ENCODE data around the gene ZRANB2. TPM values are rescaled to one million over a fixed set of nuclear protein-coding genes. Genes with fewer than 3 reads are reported as not detected.
A peak's percentile ranks its signal among the peaks of the same experiment; 100 is the strongest.

Gene ZRANB2
- total RNA-seq, 1 donor from 2014 or later = 112 TPM

DNA sequence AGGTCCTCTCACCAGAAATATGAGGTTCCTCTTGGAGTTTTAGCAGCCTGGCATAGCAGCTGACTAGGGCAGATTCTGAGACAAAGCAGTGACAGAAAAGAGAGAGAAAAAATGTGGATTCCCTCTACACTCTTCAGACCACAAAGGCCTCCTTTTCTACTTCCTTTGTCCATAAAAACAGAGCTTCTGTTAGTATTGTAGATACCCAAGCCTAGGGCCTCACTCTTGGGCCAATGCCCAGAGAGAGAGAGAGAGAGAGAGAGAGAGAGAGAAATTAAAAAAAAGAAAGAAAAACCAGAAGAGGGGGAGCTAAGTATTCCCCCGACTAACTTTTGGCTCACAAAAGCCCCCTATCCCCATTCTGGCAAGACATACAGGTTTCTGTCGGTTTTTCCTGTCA, 2.4 kb upstream of the ZRANB2 start:
- no peak for DNase-seq (ENCODE audit: extremely low spot score, unreplicated experiment)
- Mint-ChIP-seq H3K9me3 (no peaks in the 10 kb centered on the region), H3K4me3 (no peak overlapping the region), H3K27me3 (peaks cover 21% of the 10 kb centered on the region), H3K27ac (no peak overlapping the region), H3K4me1 (ENCODE audit: unreplicated experiment) (peaks cover 7% of the 10 kb centered on the region), H3K36me3 (peaks cover 5% of the 10 kb centered on the region)
- no peak for TF ChIP-seq CTCF (conservative IDR thresholded peaks at IDR 0.05)

- no peaks in the 10 kb centered on the region for H3K9me3 Mint-ChIP-seq
- H3K4me3 Mint-ChIP-seq = peak overlapping the region; percentile 99
- DNase-seq (ENCODE audit: extremely low spot score, unreplicated experiment) = no peak
- no peak for TF ChIP-seq CTCF (conservative IDR thresholded peaks at IDR 0.05)
- peaks cover 16% of the 10 kb centered on the region for H3K27me3 Mint-ChIP-seq
- H3K4me1 Mint-ChIP-seq (ENCODE audit: unreplicated experiment) = peaks cover 7% of the 10 kb centered on the region
- peak overlapping the region; percentile 100 for H3K27ac Mint-ChIP-seq
- peaks cover 5% of the 10 kb centered on the region for H3K36me3 Mint-ChIP-seq
Measured at GRCh38 chr1:71081697-71082080, 854 bp upstream of the ZRANB2 start.

- H3K27me3 Mint-ChIP-seq = peaks cover 16% of the 10 kb centered on the region
- peak overlapping the region; percentile 99 for H3K4me3 Mint-ChIP-seq
- no peaks in the 10 kb centered on the region for H3K9me3 Mint-ChIP-seq
- DNase-seq (ENCODE audit: extremely low spot score, unreplicated experiment) = no peak
- H3K36me3 Mint-ChIP-seq = peaks cover 12% of the 10 kb centered on the region
- H3K27ac Mint-ChIP-seq = peak overlapping the region; percentile 100
- H3K4me1 Mint-ChIP-seq (ENCODE audit: unreplicated experiment) = peaks cover 7% of the 10 kb centered on the region
- no peak for TF ChIP-seq CTCF (conservative IDR thresholded peaks at IDR 0.05)
Measured at GRCh38 chr1:71080230-71080738, 551 bp downstream of the ZRANB2 start.

DNA sequence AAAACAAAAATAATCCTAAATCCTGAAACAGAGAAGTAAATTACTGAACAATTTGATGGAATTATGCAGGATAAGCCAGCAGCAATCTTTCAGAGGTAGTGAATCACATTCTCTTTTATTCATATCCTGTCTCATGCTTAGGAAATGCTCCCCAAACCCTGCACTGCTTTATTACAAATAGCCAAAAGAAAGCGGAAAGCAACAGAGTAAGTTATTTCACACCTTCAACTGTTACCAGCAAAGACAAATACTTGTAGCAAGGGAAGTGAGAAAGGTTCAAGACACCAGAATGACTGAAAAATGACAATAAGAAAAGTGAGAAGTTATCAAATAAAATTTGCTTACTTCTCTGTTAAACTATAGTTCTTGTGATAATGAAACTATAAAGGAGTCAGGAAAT, 6.2 kb downstream of the ZRANB2 start:
- Mint-ChIP-seq H3K27me3 (no peaks in the 10 kb centered on the region), H3K4me1 (ENCODE audit: unreplicated experiment) (peaks cover 7% of the 10 kb centered on the region), H3K36me3 (peaks cover 37% of the 10 kb centered on the region), H3K27ac (no peak overlapping the region), H3K4me3 (no peak overlapping the region), H3K9me3 (no peaks in the 10 kb centered on the region)
- DNase-seq (ENCODE audit: extremely low spot score, unreplicated experiment) = no peak
- TF ChIP-seq CTCF (conservative IDR thresholded peaks at IDR 0.05) = no peak

- H3K9me3 Mint-ChIP-seq = no peaks in the 10 kb centered on the region
- no peak for DNase-seq (ENCODE audit: extremely low spot score, unreplicated experiment)
- no peak for TF ChIP-seq CTCF (conservative IDR thresholded peaks at IDR 0.05)
- H3K27me3 Mint-ChIP-seq = no peaks in the 10 kb centered on the region
- H3K4me1 Mint-ChIP-seq (ENCODE audit: unreplicated experiment) = no peaks in the 10 kb centered on the region
- H3K36me3 Mint-ChIP-seq = peaks cover 37% of the 10 kb centered on the region
- H3K4me3 Mint-ChIP-seq = no peak overlapping the region
- no peak overlapping the region for H3K27ac Mint-ChIP-seq
Measured at GRCh38 chr1:71072273-71072672, 8.6 kb downstream of the ZRANB2 start.

- no peak overlapping the region for H3K4me3 Mint-ChIP-seq
- no peaks in the 10 kb centered on the region for H3K9me3 Mint-ChIP-seq
- H3K36me3 Mint-ChIP-seq = peaks cover 38% of the 10 kb centered on the region
- no peak for TF ChIP-seq CTCF (conservative IDR thresholded peaks at IDR 0.05)
- H3K4me1 Mint-ChIP-seq (ENCODE audit: unreplicated experiment) = no peaks in the 10 kb centered on the region
- no peak for DNase-seq (ENCODE audit: extremely low spot score, unreplicated experiment)
- no peaks in the 10 kb centered on the region for H3K27me3 Mint-ChIP-seq
- no peak overlapping the region for H3K27ac Mint-ChIP-seq
Measured at GRCh38 chr1:71071720-71072119, 9.1 kb downstream of the ZRANB2 start.
